ENCODE measurements around the gene CGN. TPM values are rescaled to one million over a fixed set of nuclear protein-coding genes. Genes with fewer than 3 reads are reported as not detected.

Gene CGN
- total and polyA plus RNA-seq, 2 experiments from 2014 or later = 11.8 to 37.0 TPM

- no peak for TF ChIP-seq ZNF462 (CRISPR knock-in tag; IDR thresholded peaks at IDR 0.05)
These were observed 72.6 kb downstream of the CGN start (continued) for GRCh38 chr1:151583796-151584195.

- H3K36me3 Mint-ChIP-seq (ENCODE audit: low read depth) = peaks cover 3% of the 10 kb centered on the region; the same call in 1 of the 3 replicates
- H4K20me1 ChIP-seq (replicated peaks; ENCODE audit: insufficient read depth) = no peaks in the 10 kb centered on the region
- peaks cover 6% of the 10 kb centered on the region for H3K4me1 Mint-ChIP-seq
- DNase-seq (ENCODE audit: low spot score) (no peak), ATAC-seq (no peak; the same call in 2 of the 3 replicates)
- H3K27me3 ChIP-seq (ENCODE audit: insufficient read depth) = no peaks in the 10 kb centered on the region
- H2AFZ ChIP-seq = no peak overlapping the region
- no peak overlapping the region for H3K4me3 ChIP-seq
- peaks cover 2% of the 10 kb centered on the region for H3K27me3 Mint-ChIP-seq (ENCODE audit: insufficient read depth, low read depth, poor library complexity)
- H3K27ac Mint-ChIP-seq = peak overlapping the region; percentile 36
- H3K9me3 Mint-ChIP-seq = no peaks in the 10 kb centered on the region; the same call in 2 of the 3 replicates
- H3K36me3 ChIP-seq (ENCODE audit: insufficient read depth) = no peaks in the 10 kb centered on the region
- H3K79me2 ChIP-seq (replicated peaks; ENCODE audit: insufficient read depth) = no peaks in the 10 kb centered on the region
- H3K4me2 ChIP-seq = no peak overlapping the region
- no peak overlapping the region for H3K4me3 Mint-ChIP-seq
- no peaks in the 10 kb centered on the region for H3K9me2 ChIP-seq (ENCODE audit: insufficient read depth)
- 0 out of 2 replicates have a peak overlapping the region, but pooled peaks have one; percentile 32 for H3K27ac ChIP-seq (ENCODE audit: low read depth)
- H3K4me1 ChIP-seq (ENCODE audit: insufficient read depth) = 0 out of 2 replicates have a peak, but pooled peaks cover 5% of the 10 kb centered on the region
- no peaks in the 10 kb centered on the region for H3F3A ChIP-seq (replicated peaks; ENCODE audit: low read depth)
- TF ChIP-seq CREB1 (CRISPR knock-in tag; IDR thresholded peaks at IDR 0.05; ENCODE audit: low read depth) (no peak), POLR2AphosphoS5 (IDR thresholded peaks at IDR 0.05; ENCODE audit: low read depth) (no peak), EZH2 (IDR thresholded peaks at IDR 0.05; ENCODE audit: low read depth, unreplicated experiment) (no peak), JUNB (IDR thresholded peaks at IDR 0.05; ENCODE audit: unreplicated experiment) (no peak), ZNF114 (CRISPR knock-in tag; IDR thresholded peaks at IDR 0.05) (no peak), ZNF462 (CRISPR knock-in tag; IDR thresholded peaks at IDR 0.05) (no peak), ZNF331 (CRISPR knock-in tag; IDR thresholded peaks at IDR 0.05; ENCODE audit: low read depth) (no peak), STAT1 (IDR thresholded peaks at IDR 0.05; ENCODE audit: unreplicated experiment) (no peak)
These were observed 73.1 kb downstream of the CGN start for GRCh38 chr1:151584278-151584677.

Measured in GM23338 (cell line).